Neural cell (in vitro differentiated cells): ENCODE measurements around the gene GSC.

Source experiments
- EP300 ChIP-seq: fragments of 450-650 bp; conservative IDR thresholded peaks from 2 replicates; pipeline ENCODE4 v1.6.1; 2014; ENCODE audit warnings: antibody characterized with exemption, mild to moderate bottlenecking, moderate library complexity; ENCODE audit not compliant: poor library complexity, severe bottlenecking
- MXI1 ChIP-seq: fragments of 450-650 bp; conservative IDR thresholded peaks from 2 replicates; pipeline ENCODE4 v1.6.1; 2014; ENCODE audit warnings: antibody characterized with exemption, mild to moderate bottlenecking; ENCODE audit not compliant: poor library complexity, severe bottlenecking
- TF ChIP-seq, protein P1 (sequence below): fragments of 450-650 bp; IDR thresholded peaks from 2 replicates; pipeline ENCODE4 v1.5.1; 2014; ENCODE audit warnings: antibody characterized with exemption, mild to moderate bottlenecking, moderate library complexity; ENCODE audit not compliant: poor library complexity, severe bottlenecking

GRCh38 chr14:94764573-94764972 is 5.3 kb downstream of the GSC start:
- TF ChIP-seq, protein P1, sequence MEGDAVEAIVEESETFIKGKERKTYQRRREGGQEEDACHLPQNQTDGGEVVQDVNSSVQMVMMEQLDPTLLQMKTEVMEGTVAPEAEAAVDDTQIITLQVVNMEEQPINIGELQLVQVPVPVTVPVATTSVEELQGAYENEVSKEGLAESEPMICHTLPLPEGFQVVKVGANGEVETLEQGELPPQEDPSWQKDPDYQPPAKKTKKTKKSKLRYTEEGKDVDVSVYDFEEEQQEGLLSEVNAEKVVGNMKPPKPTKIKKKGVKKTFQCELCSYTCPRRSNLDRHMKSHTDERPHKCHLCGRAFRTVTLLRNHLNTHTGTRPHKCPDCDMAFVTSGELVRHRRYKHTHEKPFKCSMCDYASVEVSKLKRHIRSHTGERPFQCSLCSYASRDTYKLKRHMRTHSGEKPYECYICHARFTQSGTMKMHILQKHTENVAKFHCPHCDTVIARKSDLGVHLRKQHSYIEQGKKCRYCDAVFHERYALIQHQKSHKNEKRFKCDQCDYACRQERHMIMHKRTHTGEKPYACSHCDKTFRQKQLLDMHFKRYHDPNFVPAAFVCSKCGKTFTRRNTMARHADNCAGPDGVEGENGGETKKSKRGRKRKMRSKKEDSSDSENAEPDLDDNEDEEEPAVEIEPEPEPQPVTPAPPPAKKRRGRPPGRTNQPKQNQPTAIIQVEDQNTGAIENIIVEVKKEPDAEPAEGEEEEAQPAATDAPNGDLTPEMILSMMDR: no peak
- TF ChIP-seq MXI1 (no peak), EP300 (no peak)
